GM19035 (cell line): Measurements from ENCODE around the gene DAGLA.
"Not testable (repeated sequence)": the region's sequence is repeated elsewhere in the genome, so short reads cannot be mapped to it uniquely, and the experiment has no call there.

Experiments used
- ATAC-seq: cut with Tn5 transposase; IDR thresholded peaks from one replicate; pipeline ENCODE4 v1.9.1; 2021; ENCODE audit not compliant: unreplicated experiment

Gene DAGLA

GRCh38 chr11:61679893-61680621, at the start of gene DAGLA:
Gene DAGLA, plus strand, starts transcription at chr11:61680391. Its CDS starts 39,765 bp downstream, at chr11:61720156.
- ATAC-seq, result no peak

- ATAC-seq, result no peak
Measured at GRCh38 chr11:61632096-61632495, 48.1 kb upstream of the DAGLA start.

GRCh38 chr11:61635304-61635703, 44.9 kb upstream of the DAGLA start:
- no peak for ATAC-seq

GRCh38 chr11:61635787-61636186, 44.4 kb upstream of the DAGLA start:
- ATAC-seq, result no peak

- no peak for ATAC-seq
Measured at GRCh38 chr11:61636676-61637075, 43.5 kb upstream of the DAGLA start.

GRCh38 chr11:61637277-61637676, 42.9 kb upstream of the DAGLA start:
- no peak for ATAC-seq

GRCh38 chr11:61639816-61640443, 40.3 kb upstream of the DAGLA start:
- ATAC-seq, result no peak

GRCh38 chr11:61642162-61642561, 38.0 kb upstream of the DAGLA start:
- ATAC-seq, result no peak

GRCh38 chr11:61645179-61645868, 34.9 kb upstream of the DAGLA start:
- no peak for ATAC-seq

GRCh38 chr11:61647529-61647928, 32.7 kb upstream of the DAGLA start:
- ATAC-seq, result no peak

- no peak for ATAC-seq
Measured at GRCh38 chr11:61650781-61651571, 29.2 kb upstream of the DAGLA start.

GRCh38 chr11:61652135-61652534, 28.1 kb upstream of the DAGLA start:
- no peak for ATAC-seq

- ATAC-seq, result no peak
Measured at GRCh38 chr11:61654397-61654829, 25.8 kb upstream of the DAGLA start.

GRCh38 chr11:61655266-61656159, 24.7 kb upstream of the DAGLA start:
- not testable (repeated sequence) for ATAC-seq

GRCh38 chr11:61656347-61657077, 23.7 kb upstream of the DAGLA start:
- ATAC-seq, result no peak

- no peak for ATAC-seq
Measured at GRCh38 chr11:61657566-61658290, 22.5 kb upstream of the DAGLA start.

- ATAC-seq, result no peak
Measured at GRCh38 chr11:61659413-61660196, 20.6 kb upstream of the DAGLA start.

GRCh38 chr11:61660997-61661396, 19.2 kb upstream of the DAGLA start:
- ATAC-seq, result not testable (repeated sequence)
